Common myeloid progenitor, CD34-positive (primary cell): ENCODE results near the gene ZNF341.

Source experiments
- CTCF ChIA-PET: fragments of 350-600 bp; sonication (Branson Sonifier 250); formaldehyde crosslinking; loops from one replicate; lab custom pipeline; 2021; ENCODE audit warnings: antibody characterized with exemption; lab: Charles Lee
- POLR2A ChIA-PET: fragments of 350-600 bp; sonication (Branson Sonifier 250); formaldehyde crosslinking; loops from one replicate; lab custom pipeline; 2021; ENCODE audit warnings: antibody characterized with exemption; lab: Charles Lee
- DNase-seq, 3 donors: peaks; one replicate each; pipeline versions ENCODE4 v3.0.0 to v3.0.0-alpha.2; 2013
- H3K27ac ChIP-seq, 2 experiments: 1 replicate in 1 of 2; 2 replicates in 1 of 2; pipeline ENCODE4 v1.7.0; 2013; ENCODE audit warnings: inconsistent platforms in 2 of 2, low read length in 2 of 2, mild to moderate bottlenecking in 2 of 2, low read depth in 1 of 2, moderate library complexity in 1 of 2; ENCODE audit not compliant: severe bottlenecking in 2 of 2, insufficient read depth in 1 of 2, poor library complexity in 1 of 2
- H3K27me3 ChIP-seq, 5 experiments: replicated peaks in 2 of 5; 1 replicate in 3 of 5; 2 replicates in 2 of 5; pipeline versions ENCODE4 v1.6.1 to v1.7.0; 2013; ENCODE audit warnings: low read length in 4 of 5, mild to moderate bottlenecking in 2 of 5, moderate library complexity in 2 of 5, inconsistent platforms in 1 of 5; ENCODE audit not compliant: insufficient read depth in 5 of 5, control insufficient read depth in 4 of 5
- H3K36me3 ChIP-seq, 4 experiments: 1 replicate in 2 of 4; 2 replicates in 2 of 4; pipeline versions ENCODE4 v1.6.1 to v1.7.0; 2013; ENCODE audit warnings: low read length in 3 of 4, control low read depth in 1 of 4, mild to moderate bottlenecking in 1 of 4; ENCODE audit not compliant: control insufficient read depth in 4 of 4, insufficient read depth in 4 of 4
- H3K4me1 ChIP-seq, 4 experiments: 1 replicate in 3 of 4; 2 replicates in 1 of 4; pipeline versions ENCODE4 v1.6.1 to v1.7.1; 2013; ENCODE audit warnings: low read length in 3 of 4, mild to moderate bottlenecking in 3 of 4, control low read depth in 1 of 4, inconsistent platforms in 1 of 4, moderate library complexity in 1 of 4; ENCODE audit not compliant: control insufficient read depth in 4 of 4, insufficient read depth in 4 of 4; ENCODE audit errors: control extremely low read depth in 1 of 4
- H3K4me3 ChIP-seq, 7 experiments: 1 replicate in 4 of 7; 2 replicates in 3 of 7; pipeline versions ENCODE4 v1.5.1 to v1.7.0; 2013; ENCODE audit warnings: mild to moderate bottlenecking in 7 of 7, low read length in 6 of 7, moderate library complexity in 6 of 7, inconsistent platforms in 2 of 7, low read depth in 2 of 7, control low read depth in 1 of 7; ENCODE audit not compliant: insufficient read depth in 4 of 7, control insufficient read depth in 1 of 7; ENCODE audit errors: extremely low read depth in 1 of 7
- H3K9me3 ChIP-seq, 5 experiments: 1 replicate in 4 of 5; 2 replicates in 1 of 5; pipeline versions ENCODE4 v1.6.1 to v1.7.1; 2013; ENCODE audit warnings: low read length in 4 of 5, mild to moderate bottlenecking in 2 of 5, inconsistent platforms in 1 of 5, low read depth in 1 of 5, moderate library complexity in 1 of 5; ENCODE audit not compliant: control insufficient read depth in 4 of 5, insufficient read depth in 2 of 5; ENCODE audit errors: control extremely low read depth in 1 of 5
- WGBS: methylation state at CpG from one replicate; pipeline ENCODE4 v1.1.5; 2013; ENCODE audit not compliant: insufficient coverage; 5-methylcytosine and 5-hydroxymethylcytosine counted together

ZNF341 gene

GRCh38 chr20:33728463-33728862, 3.3 kb upstream of the ZNF341 start:
- WGBS, result 100% methylated on average over 2 of the region's 2 CpGs
- POLR2A ChIA-PET, result no interaction called here

GRCh38 chr20:33729101-33729500, 2.7 kb upstream of the ZNF341 start:
- H3K4me3 ChIP-seq, result no peak overlapping the region
- ChIA-PET CTCF (no interaction called here), POLR2A (no interaction called here)
- H3K27ac ChIP-seq, result no peak overlapping the region
- no peaks in the 10 kb centered on the region for H3K27me3 ChIP-seq
- no peaks in the 10 kb centered on the region for H3K36me3 ChIP-seq
- no peaks in the 10 kb centered on the region for H3K9me3 ChIP-seq
- peaks cover 0 to 28% (median 24%) of the 10 kb centered on the region in 4 experiments for H3K4me1 ChIP-seq
- DNase-seq, result no peak
- 97% methylated on average over 3 of the region's 4 CpGs for WGBS

More at GRCh38 chr20:33728463-33728862, 3.3 kb upstream of the ZNF341 start:
- Histone ChIP-seq H3K4me1 (peaks cover 0 to 21% (median 18%) of the 10 kb centered on the region in 4 experiments), H3K9me3 (no peaks in the 10 kb centered on the region), H3K36me3 (no peaks in the 10 kb centered on the region), H3K27me3 (no peaks in the 10 kb centered on the region), H3K4me3 (no peak overlapping the region), H3K27ac (no peak overlapping the region)
- CTCF ChIA-PET, result no interaction called here
- no peak for DNase-seq

- H3K9me3 ChIP-seq, result peaks cover 0 to 5% (median 0%) of the 10 kb centered on the region in 5 experiments
- H3K27ac ChIP-seq, result no peak overlapping the region
- peak overlapping the region; percentile 42 to 88 (median 71) for H3K4me3 ChIP-seq
- peaks cover 0 to 29% (median 26%) of the 10 kb centered on the region in 4 experiments for H3K4me1 ChIP-seq
- CTCF ChIA-PET, result no interaction called here
- H3K27me3 ChIP-seq, result no peaks in the 10 kb centered on the region
- H3K36me3 ChIP-seq, result no peaks in the 10 kb centered on the region
- DNase-seq, result no peak
- POLR2A ChIA-PET, result interaction anchor here (1.6 kb wide), 1 partner anchor 80 kb away, joined by 4 read pairs; the partner anchor contains the start of gene CHMP4B
- WGBS, result 71% methylated on average over 8 of the region's 18 CpGs
Measured at GRCh38 chr20:33730946-33731692, 677 bp upstream of the ZNF341 start.

- ChIA-PET POLR2A (interaction anchor here (0.6 to 1.6 kb wide), 4 partner anchors 12 to 1284 kb away, joined by 4 to 7 read pairs (median 4); partner anchors contain the start of genes CHMP4B, EIF2S2 and PXMP4), CTCF (interaction anchor here (0.6 to 1.3 kb wide), 3 partner anchors 13 to 66 kb away, joined by 3 read pairs; partner anchors contain the start of genes ACTL10 and PXMP4)
- Histone ChIP-seq H3K27me3 (no peaks in the 10 kb centered on the region), H3K36me3 (no peaks in the 10 kb centered on the region), H3K4me3 (peak overlapping the region; percentile 39 to 88 (median 71)), H3K9me3 (peaks cover 0 to 14% (median 7%) of the 10 kb centered on the region in 5 experiments), H3K27ac (peak overlapping the region in 1 of 2 experiments; percentile 58), H3K4me1 (peaks cover 0 to 29% (median 26%) of the 10 kb centered on the region in 4 experiments)
- DNase-seq, result peak in 1 of 3 donors; percentile 94
- WGBS, result 1% methylated on average over 59 of the region's 68 CpGs
Measured at GRCh38 chr20:33732166-33732970, 572 bp downstream of the ZNF341 start.

- H3K36me3 ChIP-seq, result no peaks in the 10 kb centered on the region
- peak; percentile 12 to 58 (median 48) for DNase-seq
- peak overlapping the region in 1 of 2 experiments; percentile 21 for H3K27ac ChIP-seq
- CTCF ChIA-PET, result interaction anchor here (1.2 kb wide), 1 partner anchor 334 kb away, joined by 3 read pairs; no protein-coding TSS in a partner anchor
- 50% methylated on average over 2 of the region's 6 CpGs for WGBS
- H3K9me3 ChIP-seq, result peaks cover 0 to 24% (median 9%) of the 10 kb centered on the region in 5 experiments
- H3K4me3 ChIP-seq, result peak overlapping the region in 3 of 7 experiments; percentile 6 to 40 (median 22)
- POLR2A ChIA-PET, result interaction anchor here (0.7 kb wide), 1 partner anchor 260 kb away, joined by 3 read pairs; the partner anchor contains the start of gene RALY
- H3K4me1 ChIP-seq, result peaks cover 0 to 29% (median 26%) of the 10 kb centered on the region in 4 experiments
- no peaks in the 10 kb centered on the region for H3K27me3 ChIP-seq
Measured at GRCh38 chr20:33733654-33734576, 2.1 kb downstream of the ZNF341 start.

GRCh38 chr20:33736962-33737361, 5.2 kb downstream of the ZNF341 start:
- Histone ChIP-seq H3K4me3 (no peak overlapping the region), H3K27ac (no peak overlapping the region), H3K36me3 (no peaks in the 10 kb centered on the region), H3K27me3 (no peaks in the 10 kb centered on the region), H3K4me1 (peaks cover 0 to 23% (median 20%) of the 10 kb centered on the region in 4 experiments), H3K9me3 (peaks cover 0 to 24% (median 9%) of the 10 kb centered on the region in 5 experiments)
- no peak for DNase-seq
- CTCF ChIA-PET, result no interaction called here
- no CpG with 5 or more reads among the region's 3 CpGs for WGBS
- POLR2A ChIA-PET, result no interaction called here
